HG03521 (cell line): ENCODE results near the gene RANBP17.

Experiments
- ATAC-seq: cut with Tn5 transposase; IDR thresholded peaks from one replicate; pipeline ENCODE4 v1.9.1; 2021; ENCODE audit warnings: mild to moderate bottlenecking, moderate library complexity; ENCODE audit not compliant: unreplicated experiment

RANBP17 gene

GRCh38 chr5:171226096-171226754, 364.4 kb downstream of the RANBP17 start:
- no peak for ATAC-seq

- no peak for ATAC-seq
Measured at GRCh38 chr5:171226864-171227263, 365.0 kb downstream of the RANBP17 start.

DNA sequence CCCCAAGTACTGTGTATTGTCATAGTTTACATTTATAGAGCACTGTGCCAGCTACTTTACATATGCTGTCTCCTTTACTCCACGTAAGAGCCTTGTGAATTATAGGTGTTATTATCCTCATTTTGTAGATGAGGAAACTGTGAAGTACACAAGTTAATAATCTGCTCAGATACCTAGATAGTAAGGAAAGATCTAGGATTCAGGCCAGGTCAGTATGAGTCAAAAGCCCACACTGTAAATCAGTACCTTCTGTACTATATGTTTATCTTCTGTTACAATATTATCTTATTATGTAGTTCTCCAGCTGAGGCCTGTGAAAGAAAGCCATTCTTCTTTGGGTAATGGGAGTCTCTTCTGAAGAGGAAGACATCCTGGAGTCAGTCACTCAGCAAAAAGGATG, 374.8 kb downstream of the RANBP17 start:
- no peak for ATAC-seq

- no peak for ATAC-seq
Measured at GRCh38 chr5:171242521-171242920, 380.7 kb downstream of the RANBP17 start.

- ATAC-seq = no peak
Measured at GRCh38 chr5:171246231-171246630, 384.4 kb downstream of the RANBP17 start.

- no peak for ATAC-seq
Measured at GRCh38 chr5:171249460-171249859, 387.6 kb downstream of the RANBP17 start.

DNA sequence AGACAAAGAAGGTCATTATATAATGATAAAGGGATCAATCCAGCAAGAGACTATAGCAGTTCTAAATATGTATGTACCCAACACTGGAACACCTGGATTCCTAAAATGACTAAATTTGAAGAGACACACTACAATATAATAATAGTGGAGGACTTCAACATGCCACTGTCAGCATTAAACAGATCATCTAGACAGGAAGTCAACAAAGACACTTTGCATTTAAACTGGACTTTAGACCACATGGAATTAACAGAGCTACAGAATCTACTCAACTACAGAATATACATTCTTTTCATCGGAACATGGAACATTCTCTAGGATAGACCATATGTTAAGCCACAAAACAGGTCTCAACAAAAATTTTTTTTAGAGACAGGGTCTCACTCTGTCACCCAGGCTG, 388.9 kb downstream of the RANBP17 start:
- no peak for ATAC-seq

GRCh38 chr5:171251519-171251918, 389.7 kb downstream of the RANBP17 start:
- no peak for ATAC-seq

GRCh38 chr5:171252674-171253073, 390.9 kb downstream of the RANBP17 start:
- no peak for ATAC-seq

DNA sequence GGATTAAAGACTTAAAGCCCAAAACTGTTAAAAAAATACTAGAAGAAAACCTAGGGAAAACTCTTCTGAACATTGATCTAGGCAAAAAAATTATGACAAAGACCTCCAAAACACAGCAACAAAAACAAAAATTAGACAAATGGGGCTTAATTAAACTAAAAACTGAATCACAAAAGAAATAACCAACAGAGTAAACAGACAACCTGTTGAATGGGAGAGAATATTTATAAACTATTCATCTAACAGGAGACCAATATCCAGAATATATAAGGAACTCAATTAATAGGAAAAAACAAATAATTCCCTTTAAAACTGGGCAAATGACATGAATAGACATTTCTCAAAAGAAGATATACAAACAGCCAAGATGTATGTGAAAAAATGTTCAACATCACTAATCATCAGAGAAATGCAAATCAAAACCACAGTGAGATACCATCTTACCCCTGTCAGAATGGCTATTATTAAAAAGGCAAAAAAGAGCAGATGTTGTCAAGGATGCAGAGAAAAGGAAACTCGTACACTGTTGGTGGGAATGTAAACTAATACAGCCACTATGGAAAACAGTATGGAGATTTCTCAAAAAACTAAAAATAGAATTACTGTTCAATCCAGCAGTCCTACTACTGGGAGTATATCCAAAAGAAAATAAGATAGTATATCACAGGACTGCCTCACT, 397.1 kb downstream of the RANBP17 start:
- ATAC-seq = no peak

DNA sequence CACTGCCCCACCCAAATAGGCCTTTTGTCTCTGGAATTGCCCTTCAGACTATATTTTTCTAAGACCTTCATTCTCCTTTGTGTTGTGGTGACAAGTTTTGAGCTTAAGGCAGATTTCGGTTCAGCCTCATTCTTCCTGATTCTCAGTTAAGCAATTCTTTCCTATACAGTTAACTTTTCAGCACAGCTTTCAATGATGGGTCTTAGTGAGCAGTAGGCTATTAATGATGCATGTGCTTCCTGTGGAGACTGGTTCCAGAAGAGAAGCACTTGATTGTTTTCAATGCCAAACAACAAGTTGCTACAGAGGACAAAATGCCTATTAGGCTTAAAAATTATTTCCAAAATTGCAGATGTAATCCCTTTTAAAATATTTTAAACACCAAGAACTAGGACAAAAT, 399.5 kb downstream of the RANBP17 start:
- no peak for ATAC-seq

GRCh38 chr5:171261904-171262303, 400.1 kb downstream of the RANBP17 start:
- ATAC-seq = no peak

- ATAC-seq = no peak
Measured at GRCh38 chr5:171263181-171263580, 401.4 kb downstream of the RANBP17 start.

- ATAC-seq = no peak
Measured at GRCh38 chr5:171264843-171265242, 403.0 kb downstream of the RANBP17 start.

GRCh38 chr5:171268700-171269620, 407.1 kb downstream of the RANBP17 start:
- no peak for ATAC-seq

DNA sequence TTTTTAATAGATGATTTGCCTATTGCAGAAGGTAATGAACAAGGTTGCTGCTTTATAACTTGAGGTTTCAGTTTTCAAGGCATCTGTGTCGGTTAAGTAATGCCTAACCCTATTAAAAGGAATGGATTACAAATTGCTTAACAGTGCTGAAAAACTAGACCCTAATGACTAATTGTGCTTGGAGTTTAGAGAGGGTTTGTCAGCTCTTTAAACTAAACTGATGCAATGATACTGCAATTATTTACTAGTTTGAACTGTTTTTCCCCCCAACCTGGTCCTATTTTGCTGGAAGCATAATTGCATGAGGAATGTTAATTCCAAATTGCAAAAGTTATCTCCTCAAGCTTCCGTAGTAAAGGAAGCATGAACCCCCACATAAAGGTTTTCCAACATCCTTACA, 407.9 kb downstream of the RANBP17 start:
- ATAC-seq = no peak

- no peak for ATAC-seq
Measured at GRCh38 chr5:171270136-171270535, 408.3 kb downstream of the RANBP17 start.

DNA sequence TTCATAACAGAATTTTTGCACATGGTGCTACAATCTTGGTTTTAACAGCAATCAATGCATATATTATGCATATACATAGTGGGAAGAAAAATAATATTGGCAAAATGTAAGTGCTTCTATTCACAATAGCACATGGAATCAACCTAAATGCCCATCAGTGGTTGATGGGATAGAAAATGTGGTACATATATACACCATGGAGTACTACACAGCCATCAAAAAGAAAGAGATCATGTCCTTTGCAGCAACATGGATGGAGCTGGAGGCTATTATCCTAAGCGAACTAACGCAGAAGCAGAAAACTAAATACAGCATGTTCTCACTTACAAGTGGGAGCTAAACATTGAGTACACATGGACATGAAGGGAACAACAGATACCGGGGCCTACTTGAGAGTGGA, 410.0 kb downstream of the RANBP17 start:
- ATAC-seq = no peak

- ATAC-seq = no peak
Measured at GRCh38 chr5:171272996-171273970, 411.5 kb downstream of the RANBP17 start.

DNA sequence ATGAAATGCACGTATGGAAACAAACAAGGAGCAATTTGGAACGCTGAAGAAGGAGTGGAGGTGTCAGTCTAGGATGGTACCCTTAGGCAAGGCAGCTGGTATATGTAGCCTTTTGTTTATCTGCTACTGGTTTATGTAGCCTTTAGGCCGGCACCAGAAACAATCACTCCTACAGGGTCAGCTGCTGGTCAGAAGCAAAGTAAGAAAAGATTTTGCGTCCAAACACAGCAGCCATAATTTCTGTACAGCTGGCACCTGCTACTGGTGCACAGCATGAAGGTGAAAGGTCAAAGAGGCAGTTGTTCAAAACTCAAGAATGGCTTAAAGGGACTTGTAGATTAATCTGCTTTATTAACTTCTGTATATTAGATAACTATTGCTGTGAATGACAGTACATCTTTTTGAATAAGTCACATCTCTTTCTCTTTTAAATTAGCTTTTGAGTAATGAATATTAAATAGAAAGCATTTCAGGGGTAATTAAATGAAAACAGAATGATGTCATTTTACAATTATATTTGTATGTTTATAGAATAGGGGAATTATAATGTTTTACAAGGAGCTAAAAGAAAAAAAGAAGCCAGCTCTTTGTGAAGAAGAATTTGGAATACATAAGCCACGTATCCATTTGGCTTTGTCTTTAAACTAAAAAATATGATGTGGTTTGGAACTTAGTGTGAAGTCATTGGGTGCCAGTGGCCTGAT, 414.2 kb downstream of the RANBP17 start:
- no peak for ATAC-seq
